HEK293 (cell line): ENCODE results near the gene TSPAN11.

Experiments used
- EGR2 ChIP-seq: fragments of 450-650 bp; formaldehyde crosslinking; IDR thresholded peaks from 2 replicates; pipeline ENCODE4 v1.5.1; 2016; ENCODE audit warnings: low read depth, missing biosample characterization, missing genetic modification characterization
- KLF1 ChIP-seq: fragments of 450-650 bp; formaldehyde crosslinking; IDR thresholded peaks from 2 replicates; pipeline ENCODE4 v1.5.1; 2016; ENCODE audit warnings: missing biosample characterization, missing genetic modification characterization
- MYNN ChIP-seq: fragments of 450-650 bp; formaldehyde crosslinking; IDR thresholded peaks from 2 replicates; pipeline ENCODE4 v1.5.1; 2016; ENCODE audit warnings: missing biosample characterization, missing genetic modification characterization, borderline replicate concordance
- SP3 ChIP-seq: fragments of 450-650 bp; formaldehyde crosslinking; IDR thresholded peaks from 2 replicates; pipeline ENCODE4 v1.5.1; 2016; ENCODE audit warnings: missing biosample characterization, missing genetic modification characterization
- ZNF324 ChIP-seq: fragments of 450-650 bp; formaldehyde crosslinking; IDR thresholded peaks from 2 replicates; pipeline ENCODE4 v1.5.1; 2016; ENCODE audit warnings: missing biosample characterization, missing genetic modification characterization
- ZNF660 ChIP-seq: fragments of 450-650 bp; IDR thresholded peaks from 2 replicates; pipeline ENCODE4 v1.5.1; 2018; ENCODE audit warnings: missing biosample characterization, mild to moderate bottlenecking, missing genetic modification characterization
- ZNF843 ChIP-seq: fragments of 450-650 bp; formaldehyde crosslinking; IDR thresholded peaks from 2 replicates; pipeline ENCODE4 v1.5.1; 2016; ENCODE audit warnings: missing biosample characterization, missing genetic modification characterization
- TF ChIP-seq, protein P1 (sequence below): fragments of 450-650 bp; formaldehyde crosslinking; IDR thresholded peaks from 2 replicates; pipeline ENCODE4 v1.5.1; 2016; ENCODE audit warnings: missing biosample characterization, missing genetic modification characterization
- TF ChIP-seq, protein P2 (sequence below): fragments of 450-650 bp; formaldehyde crosslinking; IDR thresholded peaks from 2 replicates; pipeline ENCODE4 v1.5.1; 2016; ENCODE audit warnings: missing biosample characterization, missing genetic modification characterization, low read depth
- TF ChIP-seq, protein P3 (sequence below): fragments of 450-650 bp; formaldehyde crosslinking; IDR thresholded peaks from 2 replicates; pipeline ENCODE4 v1.5.1; 2016; ENCODE audit warnings: missing biosample characterization, missing genetic modification characterization, borderline replicate concordance
- TF ChIP-seq, protein P4 (sequence below): fragments of 450-650 bp; formaldehyde crosslinking; IDR thresholded peaks from 2 replicates; pipeline ENCODE4 v1.5.1; 2016; ENCODE audit warnings: missing biosample characterization, missing genetic modification characterization

DNA sequence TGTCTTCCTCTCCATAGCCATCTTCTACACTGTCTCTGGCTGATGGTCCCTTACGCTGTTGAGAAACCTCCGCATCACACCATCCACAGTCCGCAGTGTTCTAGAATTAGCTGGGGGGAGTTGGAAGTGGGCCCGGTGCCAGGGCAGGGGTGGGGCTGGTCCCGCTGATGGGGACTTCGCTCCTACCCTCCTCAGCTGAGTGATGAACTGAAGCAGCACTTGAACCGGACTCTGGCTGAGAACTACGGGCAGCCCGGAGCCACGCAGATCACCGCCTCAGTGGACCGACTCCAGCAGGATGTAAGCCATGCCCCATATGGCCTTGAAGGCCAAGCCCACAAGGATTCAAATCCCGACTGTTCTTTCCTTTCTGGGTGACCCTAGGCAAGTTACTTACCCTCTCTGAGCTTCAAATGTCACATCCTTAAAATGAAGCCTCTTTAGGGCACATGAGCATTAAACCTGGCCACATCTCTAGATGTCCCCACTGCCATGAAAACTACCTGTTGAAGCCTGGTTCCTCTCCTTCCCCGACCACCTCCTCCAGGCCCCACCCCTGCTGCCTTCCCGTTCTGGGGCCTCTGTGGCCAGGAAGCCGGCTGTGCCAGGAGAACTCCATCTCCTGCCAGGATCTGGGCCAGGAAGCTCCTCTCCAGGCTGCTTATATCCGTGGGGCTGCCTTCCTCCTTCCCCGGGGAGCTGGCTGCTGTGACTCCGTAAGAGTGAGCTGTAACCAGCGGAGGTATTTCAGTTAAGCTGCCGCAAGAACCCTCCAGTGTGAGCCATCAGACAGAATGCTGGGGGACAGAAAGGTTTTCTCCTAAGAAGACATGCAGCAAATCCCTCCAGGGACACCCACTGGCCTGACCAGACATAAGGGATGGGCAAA lies 53.1 kb downstream of the TSPAN11 start:
- TF ChIP-seq SP3 (tag by site-specific recombination) (no peak), ZNF843 (no peak), ZNF324 (tag by site-specific recombination) (no peak), EGR2 (tag by site-specific recombination) (no peak), MYNN (tag by site-specific recombination) (no peak), KLF1 (tag by site-specific recombination) (no peak), ZNF660 (tag by site-specific recombination) (no peak)
- TF ChIP-seq, protein P1, sequence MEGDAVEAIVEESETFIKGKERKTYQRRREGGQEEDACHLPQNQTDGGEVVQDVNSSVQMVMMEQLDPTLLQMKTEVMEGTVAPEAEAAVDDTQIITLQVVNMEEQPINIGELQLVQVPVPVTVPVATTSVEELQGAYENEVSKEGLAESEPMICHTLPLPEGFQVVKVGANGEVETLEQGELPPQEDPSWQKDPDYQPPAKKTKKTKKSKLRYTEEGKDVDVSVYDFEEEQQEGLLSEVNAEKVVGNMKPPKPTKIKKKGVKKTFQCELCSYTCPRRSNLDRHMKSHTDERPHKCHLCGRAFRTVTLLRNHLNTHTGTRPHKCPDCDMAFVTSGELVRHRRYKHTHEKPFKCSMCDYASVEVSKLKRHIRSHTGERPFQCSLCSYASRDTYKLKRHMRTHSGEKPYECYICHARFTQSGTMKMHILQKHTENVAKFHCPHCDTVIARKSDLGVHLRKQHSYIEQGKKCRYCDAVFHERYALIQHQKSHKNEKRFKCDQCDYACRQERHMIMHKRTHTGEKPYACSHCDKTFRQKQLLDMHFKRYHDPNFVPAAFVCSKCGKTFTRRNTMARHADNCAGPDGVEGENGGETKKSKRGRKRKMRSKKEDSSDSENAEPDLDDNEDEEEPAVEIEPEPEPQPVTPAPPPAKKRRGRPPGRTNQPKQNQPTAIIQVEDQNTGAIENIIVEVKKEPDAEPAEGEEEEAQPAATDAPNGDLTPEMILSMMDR (tag by site-specific recombination) = no peak
- TF ChIP-seq, protein P2, sequence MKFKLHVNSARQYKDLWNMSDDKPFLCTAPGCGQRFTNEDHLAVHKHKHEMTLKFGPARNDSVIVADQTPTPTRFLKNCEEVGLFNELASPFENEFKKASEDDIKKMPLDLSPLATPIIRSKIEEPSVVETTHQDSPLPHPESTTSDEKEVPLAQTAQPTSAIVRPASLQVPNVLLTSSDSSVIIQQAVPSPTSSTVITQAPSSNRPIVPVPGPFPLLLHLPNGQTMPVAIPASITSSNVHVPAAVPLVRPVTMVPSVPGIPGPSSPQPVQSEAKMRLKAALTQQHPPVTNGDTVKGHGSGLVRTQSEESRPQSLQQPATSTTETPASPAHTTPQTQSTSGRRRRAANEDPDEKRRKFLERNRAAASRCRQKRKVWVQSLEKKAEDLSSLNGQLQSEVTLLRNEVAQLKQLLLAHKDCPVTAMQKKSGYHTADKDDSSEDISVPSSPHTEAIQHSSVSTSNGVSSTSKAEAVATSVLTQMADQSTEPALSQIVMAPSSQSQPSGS (tag by site-specific recombination) = no peak
- TF ChIP-seq, protein P3, sequence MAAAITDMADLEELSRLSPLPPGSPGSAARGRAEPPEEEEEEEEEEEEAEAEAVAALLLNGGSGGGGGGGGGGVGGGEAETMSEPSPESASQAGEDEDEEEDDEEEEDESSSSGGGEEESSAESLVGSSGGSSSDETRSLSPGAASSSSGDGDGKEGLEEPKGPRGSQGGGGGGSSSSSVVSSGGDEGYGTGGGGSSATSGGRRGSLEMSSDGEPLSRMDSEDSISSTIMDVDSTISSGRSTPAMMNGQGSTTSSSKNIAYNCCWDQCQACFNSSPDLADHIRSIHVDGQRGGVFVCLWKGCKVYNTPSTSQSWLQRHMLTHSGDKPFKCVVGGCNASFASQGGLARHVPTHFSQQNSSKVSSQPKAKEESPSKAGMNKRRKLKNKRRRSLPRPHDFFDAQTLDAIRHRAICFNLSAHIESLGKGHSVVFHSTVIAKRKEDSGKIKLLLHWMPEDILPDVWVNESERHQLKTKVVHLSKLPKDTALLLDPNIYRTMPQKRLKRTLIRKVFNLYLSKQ (tag by site-specific recombination) = no peak
- TF ChIP-seq, protein P4, sequence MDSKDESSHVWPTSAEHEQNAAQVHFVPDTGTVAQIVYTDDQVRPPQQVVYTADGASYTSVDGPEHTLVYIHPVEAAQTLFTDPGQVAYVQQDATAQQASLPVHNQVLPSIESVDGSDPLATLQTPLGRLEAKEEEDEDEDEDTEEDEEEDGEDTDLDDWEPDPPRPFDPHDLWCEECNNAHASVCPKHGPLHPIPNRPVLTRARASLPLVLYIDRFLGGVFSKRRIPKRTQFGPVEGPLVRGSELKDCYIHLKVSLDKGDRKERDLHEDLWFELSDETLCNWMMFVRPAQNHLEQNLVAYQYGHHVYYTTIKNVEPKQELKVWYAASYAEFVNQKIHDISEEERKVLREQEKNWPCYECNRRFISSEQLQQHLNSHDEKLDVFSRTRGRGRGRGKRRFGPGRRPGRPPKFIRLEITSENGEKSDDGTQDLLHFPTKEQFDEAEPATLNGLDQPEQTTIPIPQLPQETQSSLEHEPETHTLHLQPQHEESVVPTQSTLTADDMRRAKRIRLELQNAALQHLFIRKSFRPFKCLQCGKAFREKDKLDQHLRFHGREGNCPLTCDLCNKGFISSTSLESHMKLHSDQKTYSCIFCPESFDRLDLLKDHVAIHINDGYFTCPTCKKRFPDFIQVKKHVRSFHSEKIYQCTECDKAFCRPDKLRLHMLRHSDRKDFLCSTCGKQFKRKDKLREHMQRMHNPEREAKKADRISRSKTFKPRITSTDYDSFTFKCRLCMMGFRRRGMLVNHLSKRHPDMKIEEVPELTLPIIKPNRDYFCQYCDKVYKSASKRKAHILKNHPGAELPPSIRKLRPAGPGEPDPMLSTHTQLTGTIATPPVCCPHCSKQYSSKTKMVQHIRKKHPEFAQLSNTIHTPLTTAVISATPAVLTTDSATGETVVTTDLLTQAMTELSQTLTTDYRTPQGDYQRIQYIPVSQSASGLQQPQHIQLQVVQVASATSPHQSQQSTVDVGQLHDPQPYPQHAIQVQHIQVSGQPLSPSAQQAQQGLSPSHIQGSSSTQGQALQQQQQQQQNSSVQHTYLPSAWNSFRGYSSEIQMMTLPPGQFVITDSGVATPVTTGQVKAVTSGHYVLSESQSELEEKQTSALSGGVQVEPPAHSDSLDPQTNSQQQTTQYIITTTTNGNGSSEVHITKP (tag by site-specific recombination) = no peak
